ENCODE measurements around the gene B3GAT3.
A peak's percentile ranks its signal among the peaks of the same experiment; 100 is the strongest.

B3GAT3 gene

GRCh38 chr11:62607714-62608113 lies 14.1 kb downstream of the B3GAT3 start:
- Histone ChIP-seq H3K4me3 (no peak overlapping the region), H3K27ac (no peak overlapping the region)

DNA sequence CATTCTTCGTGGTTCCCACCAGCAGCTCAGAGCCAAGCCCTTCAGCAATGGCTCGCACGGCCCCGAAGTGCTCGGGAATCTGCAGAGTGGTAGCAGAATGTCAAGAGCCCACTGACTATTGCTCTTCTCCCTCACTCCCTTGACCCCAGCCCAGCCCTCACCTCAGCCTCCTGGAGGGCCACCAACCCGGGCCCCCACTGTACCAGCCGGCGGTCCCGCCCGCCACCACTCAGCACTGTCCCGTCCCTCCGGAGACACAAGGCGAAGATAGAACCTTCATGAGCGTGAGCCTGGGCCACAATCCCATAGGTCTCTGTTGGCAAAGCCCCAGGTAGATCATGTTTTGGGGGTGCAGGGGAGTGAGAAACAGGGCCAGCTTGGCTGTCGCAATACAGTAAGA lies 15.9 kb downstream of the B3GAT3 start:
- Histone ChIP-seq H3K4me3 (no peak overlapping the region), H3K27ac (no peak overlapping the region)

DNA sequence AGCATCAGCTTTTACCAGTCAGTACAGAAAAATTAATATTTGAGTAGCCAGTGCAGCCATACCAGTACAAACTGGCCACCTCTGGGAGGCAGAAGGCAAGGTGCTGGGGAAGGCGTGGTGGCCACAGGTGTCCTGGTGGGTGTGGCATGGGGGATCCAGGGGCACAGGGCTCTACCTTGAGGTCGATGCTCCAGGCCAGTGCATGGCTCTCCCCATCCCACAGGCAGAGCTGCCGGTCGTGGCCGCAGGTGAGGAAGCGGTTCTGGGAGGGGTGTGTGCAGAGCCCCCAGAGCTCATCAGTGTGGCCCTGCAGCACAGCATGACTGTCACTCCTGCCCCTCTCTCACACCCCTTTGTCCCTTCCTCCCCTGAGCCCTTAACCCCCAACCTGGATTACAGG lies 16.3 kb downstream of the B3GAT3 start:
- Histone ChIP-seq H3K4me3 (no peak overlapping the region), H3K27ac (no peak overlapping the region)

DNA sequence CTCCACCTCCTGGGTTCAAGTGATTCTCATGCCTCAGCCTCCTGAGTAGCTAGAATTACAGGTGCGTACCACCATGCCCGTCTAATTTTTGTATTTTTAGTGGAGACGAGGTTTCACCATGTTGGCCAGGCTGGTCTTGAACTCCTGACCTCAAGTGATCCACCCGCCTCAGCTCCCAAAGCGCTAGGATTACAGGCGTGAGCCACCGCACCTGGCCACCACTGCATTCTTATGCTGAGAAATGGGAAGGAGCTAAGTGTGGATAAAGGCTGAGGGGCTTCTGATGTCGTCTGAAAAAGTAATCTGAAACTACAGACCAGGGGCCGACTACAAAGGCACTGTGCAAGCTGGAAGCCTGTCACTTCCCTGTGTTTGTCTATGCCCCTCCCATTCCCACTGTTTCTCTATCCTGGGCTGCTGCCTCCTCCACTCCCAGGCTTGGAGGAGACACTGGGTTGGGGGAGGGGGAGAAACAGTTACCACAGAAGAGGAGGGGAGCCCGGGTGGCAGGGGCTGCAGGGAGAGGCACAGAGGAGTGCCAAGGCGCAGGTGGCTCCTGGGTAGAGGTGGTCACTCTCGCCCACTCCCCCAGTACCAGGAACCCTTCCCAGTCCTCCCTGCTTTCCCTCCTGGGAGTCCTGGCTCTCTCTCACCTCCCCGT lies 17.2 kb downstream of the B3GAT3 start:
- no peak overlapping the region for H3K4me3 ChIP-seq
- no peak overlapping the region for H3K27ac ChIP-seq

DNA sequence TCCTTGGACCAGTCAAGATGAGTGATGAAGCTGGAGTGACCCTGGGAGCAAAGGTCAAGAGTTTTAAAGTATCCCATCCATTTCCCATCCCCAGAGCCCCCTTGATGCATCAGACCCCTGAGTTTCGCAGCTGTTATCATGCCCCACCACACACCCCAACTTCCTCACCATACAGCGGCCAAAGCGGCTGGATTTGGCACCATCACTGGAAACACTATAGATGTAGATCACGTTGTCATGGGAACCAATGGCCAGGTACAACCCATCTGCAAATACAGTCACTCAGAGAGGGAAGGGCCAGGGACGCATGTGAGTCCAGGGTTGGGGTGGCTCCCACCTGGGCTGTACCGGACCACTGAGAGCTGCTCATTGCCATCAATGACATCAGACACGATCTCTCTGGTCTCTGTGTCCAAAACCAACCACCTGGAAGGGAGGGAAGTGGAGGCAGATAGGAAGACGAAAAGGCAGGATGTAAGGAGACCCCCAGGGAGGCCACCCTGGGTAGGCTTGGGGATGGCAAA lies 17.9 kb downstream of the B3GAT3 start:
- H3K4me3 ChIP-seq, result no peak overlapping the region
- H3K27ac ChIP-seq, result no peak overlapping the region

DNA sequence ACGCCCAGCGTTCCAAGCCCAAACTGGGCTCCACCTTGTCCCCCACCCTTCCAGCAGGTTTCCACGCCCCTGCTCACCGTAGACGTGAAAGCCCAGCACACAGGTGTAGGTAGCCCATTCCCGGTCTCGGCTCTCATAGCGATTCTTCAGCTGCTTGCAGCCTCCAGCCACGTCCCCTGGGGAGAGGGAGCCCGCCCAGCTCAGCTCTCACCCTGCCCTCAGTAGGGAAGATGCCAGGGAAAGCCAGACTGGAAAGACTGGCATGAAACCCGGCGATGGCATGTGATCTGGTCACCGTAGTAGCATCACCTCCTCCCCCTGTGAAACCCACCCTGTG lies 18.7 kb downstream of the B3GAT3 start:
- H3K4me3 ChIP-seq, result peak overlapping the region in 6 of 7 experiments; percentile 73 to 99 (median 92)
- peak overlapping the region in 18 of 21 experiments; percentile 58 to 100 (median 98) for H3K27ac ChIP-seq

GRCh38 chr11:62602141-62603071 lies 19.4 kb downstream of the B3GAT3 start:
- Histone ChIP-seq H3K27ac (peak overlapping the region in 20 of 21 experiments; percentile 58 to 100 (median 98)), H3K4me3 (peak overlapping the region; percentile 73 to 99 (median 92))

GRCh38 chr11:62601372-62602140 lies 20.2 kb downstream of the B3GAT3 start, which contains the start of gene MTA2:
Gene MTA2, minus strand, starts transcription at chr11:62601865. Its CDS starts 415 bp downstream, at chr11:62601450.
- Histone ChIP-seq H3K27ac (peak within 1 kb of the TSS; percentile 90 to 100 (median 98)), H3K4me3 (peak within 1 kb of the TSS; percentile 73 to 99 (median 92))

DNA sequence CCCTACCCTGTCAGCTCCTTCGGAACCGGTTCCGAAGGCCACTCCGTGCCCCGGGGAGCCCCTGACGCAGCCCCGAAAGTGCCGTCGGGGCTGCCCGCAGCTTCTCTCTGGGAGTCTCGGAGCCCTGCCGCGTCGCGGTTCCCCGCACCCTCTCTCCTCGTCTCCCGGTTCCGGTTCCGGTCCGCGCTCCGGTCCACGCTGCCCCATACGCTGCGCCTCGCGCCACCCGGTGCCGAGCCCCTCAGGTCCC lies 20.7 kb downstream of the B3GAT3 start:
- H3K4me3 ChIP-seq, result peak overlapping the region; percentile 73 to 99 (median 92)
- H3K27ac ChIP-seq, result peak overlapping the region; percentile 90 to 100 (median 98)

GRCh38 chr11:62600367-62601121 lies 21.2 kb downstream of the B3GAT3 start:
- Histone ChIP-seq H3K4me3 (peak overlapping the region; percentile 73 to 99 (median 92)), H3K27ac (peak overlapping the region; percentile 90 to 100 (median 98))

DNA sequence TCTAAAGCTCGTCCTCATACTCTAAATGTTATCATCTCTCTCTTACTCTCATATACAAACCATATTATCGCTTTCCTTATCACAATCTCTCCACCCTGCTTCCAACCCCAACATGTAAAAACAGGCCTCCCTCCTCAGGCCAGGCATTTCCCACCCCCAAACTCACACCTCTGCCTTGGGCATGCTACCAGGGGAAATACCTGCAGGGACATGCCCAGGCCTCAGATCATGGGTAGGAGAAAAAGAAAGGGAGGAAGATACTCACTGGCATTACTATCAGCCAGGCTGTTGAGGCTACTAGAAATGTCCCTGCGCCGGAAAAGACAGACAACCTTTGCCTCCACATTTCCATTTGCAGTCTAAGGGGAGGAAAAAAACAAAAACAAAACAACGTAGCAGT lies 21.9 kb downstream of the B3GAT3 start:
- Histone ChIP-seq H3K4me3 (peak overlapping the region; percentile 73 to 99 (median 92)), H3K27ac (peak overlapping the region in 19 of 21 experiments; percentile 27 to 100 (median 98))

GRCh38 chr11:62599069-62599696 lies 22.6 kb downstream of the B3GAT3 start:
- Histone ChIP-seq H3K4me3 (peak overlapping the region in 6 of 7 experiments; percentile 73 to 95 (median 90)), H3K27ac (peak overlapping the region in 18 of 21 experiments; percentile 27 to 100 (median 98))

- Histone ChIP-seq H3K4me3 (no peak overlapping the region), H3K27ac (peak overlapping the region in 1 of 21 experiments; percentile 9)
Measured at GRCh38 chr11:62595124-62595523, 26.7 kb downstream of the B3GAT3 start.

- H3K4me3 ChIP-seq, result no peak overlapping the region
- H3K27ac ChIP-seq, result peak overlapping the region in 4 of 21 experiments; percentile 5 to 96 (median 68)
Measured at GRCh38 chr11:62593434-62594044, 28.2 kb downstream of the B3GAT3 start.

DNA sequence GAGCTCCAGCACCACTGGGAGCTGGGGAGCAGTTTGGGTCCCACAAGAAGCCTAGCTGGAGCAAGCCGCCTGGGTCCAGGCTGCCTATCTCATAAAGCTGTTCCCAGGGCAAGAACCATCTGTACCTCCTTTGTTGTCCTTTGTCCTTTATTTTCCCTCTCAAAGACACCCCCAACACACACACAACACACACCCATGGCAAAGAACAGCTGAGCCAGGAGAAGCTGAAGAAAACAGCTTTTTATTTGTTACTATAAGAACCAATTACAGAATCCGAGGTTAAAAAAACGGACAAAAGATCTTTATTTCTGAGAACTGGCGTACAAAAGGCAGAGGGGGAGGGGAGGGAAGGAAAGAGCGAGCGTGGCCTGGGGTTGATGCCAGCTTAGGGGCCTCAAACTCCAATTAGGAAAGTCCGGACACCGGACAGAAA lies 28.8 kb downstream of the B3GAT3 start:
- H3K4me3 ChIP-seq, result no peak overlapping the region
- peak overlapping the region in 15 of 21 experiments; percentile 32 to 96 (median 89) for H3K27ac ChIP-seq

DNA sequence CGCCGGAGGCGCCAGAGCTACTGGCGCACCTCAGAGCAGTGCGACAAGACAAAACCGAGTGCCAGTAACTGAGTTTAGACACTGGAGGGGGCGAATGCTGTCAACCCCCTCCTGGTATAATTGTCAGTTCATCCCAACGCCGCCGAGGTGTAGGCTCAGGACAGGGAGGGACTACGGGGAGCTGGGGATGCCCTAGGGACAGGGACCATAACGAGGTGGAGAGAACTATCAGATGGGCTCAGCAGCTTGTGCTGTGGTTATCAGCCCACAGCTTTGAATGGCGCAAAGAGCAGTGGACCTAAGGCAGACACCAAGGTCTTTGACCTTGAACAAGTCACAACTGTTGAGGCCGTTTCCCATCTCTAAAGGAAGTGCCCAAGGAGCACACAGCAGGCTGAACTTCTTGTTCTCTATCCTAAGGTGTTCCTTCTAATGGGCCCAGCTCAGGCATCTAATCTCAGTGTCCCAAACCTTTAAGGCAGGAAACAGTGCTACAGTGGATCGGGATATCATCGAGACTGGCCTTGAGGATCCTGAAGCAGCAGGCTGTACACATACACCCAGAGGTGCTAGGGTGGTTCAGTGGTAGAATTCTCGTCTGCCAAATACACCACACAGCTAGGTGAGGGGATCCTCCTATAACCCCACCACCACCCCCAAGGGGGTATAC lies 29.5 kb downstream of the B3GAT3 start:
- H3K27ac ChIP-seq, result peak overlapping the region; percentile 51 to 96 (median 88)
- H3K4me3 ChIP-seq, result peak overlapping the region; percentile 60 to 73 (median 63)

GRCh38 chr11:62591448-62592145 lies 30.2 kb downstream of the B3GAT3 start, which contains the start of gene TUT1:
Gene TUT1, minus strand, starts transcription at chr11:62591523. Its CDS starts 38 bp downstream, at chr11:62591485.
- Histone ChIP-seq H3K27ac (peak within 1 kb of the TSS; percentile 51 to 96 (median 90)), H3K4me3 (peak within 1 kb of the TSS; percentile 60 to 73 (median 63))
